ENCODE data around the gene DCDC2C. TPM values are rescaled to one million over a fixed set of nuclear protein-coding genes. Genes with fewer than 3 reads are reported as not detected.

The DCDC2C gene
- total RNA-seq, 4 donors from 2014 or later = not detected

DNA sequence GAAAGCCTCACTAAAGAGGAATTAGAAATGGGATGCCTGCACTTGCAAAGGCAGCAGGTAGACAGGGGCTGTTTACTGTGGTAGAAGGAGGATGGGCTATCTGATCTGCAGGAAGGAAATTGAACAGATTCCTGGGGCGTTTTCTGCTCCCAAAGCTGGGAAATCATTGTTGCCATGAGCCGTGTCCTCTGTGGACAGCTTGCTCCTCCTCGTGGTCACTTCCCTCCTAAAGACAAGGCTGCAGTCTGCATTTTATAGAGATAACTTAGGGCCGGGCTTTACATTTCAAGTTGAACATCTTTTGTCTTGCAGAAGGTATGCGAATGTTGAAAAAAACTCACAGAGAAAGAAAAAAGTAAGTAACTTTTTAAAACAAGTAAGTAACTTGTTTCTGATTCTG is 50.9 kb downstream of the DCDC2C start:
- no peak for DNase-seq
- Histone ChIP-seq H3K4me3 (no peak overlapping the region), H3K27me3 (no peaks in the 10 kb centered on the region), H3K36me3 (no peaks in the 10 kb centered on the region), H3K9me3 (peaks cover 0 to 3% (median 0%) of the 10 kb centered on the region in 4 donors), H3K4me1 (no peaks in the 10 kb centered on the region), H3K27ac (no peak overlapping the region)
- TF ChIP-seq POLR2A (IDR thresholded peaks at IDR 0.05) = no peak
- TF ChIP-seq, protein P1, sequence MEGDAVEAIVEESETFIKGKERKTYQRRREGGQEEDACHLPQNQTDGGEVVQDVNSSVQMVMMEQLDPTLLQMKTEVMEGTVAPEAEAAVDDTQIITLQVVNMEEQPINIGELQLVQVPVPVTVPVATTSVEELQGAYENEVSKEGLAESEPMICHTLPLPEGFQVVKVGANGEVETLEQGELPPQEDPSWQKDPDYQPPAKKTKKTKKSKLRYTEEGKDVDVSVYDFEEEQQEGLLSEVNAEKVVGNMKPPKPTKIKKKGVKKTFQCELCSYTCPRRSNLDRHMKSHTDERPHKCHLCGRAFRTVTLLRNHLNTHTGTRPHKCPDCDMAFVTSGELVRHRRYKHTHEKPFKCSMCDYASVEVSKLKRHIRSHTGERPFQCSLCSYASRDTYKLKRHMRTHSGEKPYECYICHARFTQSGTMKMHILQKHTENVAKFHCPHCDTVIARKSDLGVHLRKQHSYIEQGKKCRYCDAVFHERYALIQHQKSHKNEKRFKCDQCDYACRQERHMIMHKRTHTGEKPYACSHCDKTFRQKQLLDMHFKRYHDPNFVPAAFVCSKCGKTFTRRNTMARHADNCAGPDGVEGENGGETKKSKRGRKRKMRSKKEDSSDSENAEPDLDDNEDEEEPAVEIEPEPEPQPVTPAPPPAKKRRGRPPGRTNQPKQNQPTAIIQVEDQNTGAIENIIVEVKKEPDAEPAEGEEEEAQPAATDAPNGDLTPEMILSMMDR (IDR thresholded peaks at IDR 0.05) = no peak

GRCh38 chr2:3754795-3755194 is 51.4 kb downstream of the DCDC2C start:
- H3K36me3 ChIP-seq = no peaks in the 10 kb centered on the region
- no peaks in the 10 kb centered on the region for H3K27me3 ChIP-seq
- peaks cover 0 to 3% (median 0%) of the 10 kb centered on the region in 4 donors for H3K9me3 ChIP-seq
- H3K4me1 ChIP-seq = no peaks in the 10 kb centered on the region
- H3K27ac ChIP-seq = no peak overlapping the region
- no peak for TF ChIP-seq POLR2A (IDR thresholded peaks at IDR 0.05)
- TF ChIP-seq, protein P1 (IDR thresholded peaks at IDR 0.05) = no peak
- no peak for DNase-seq
- H3K4me3 ChIP-seq = no peak overlapping the region

DNA sequence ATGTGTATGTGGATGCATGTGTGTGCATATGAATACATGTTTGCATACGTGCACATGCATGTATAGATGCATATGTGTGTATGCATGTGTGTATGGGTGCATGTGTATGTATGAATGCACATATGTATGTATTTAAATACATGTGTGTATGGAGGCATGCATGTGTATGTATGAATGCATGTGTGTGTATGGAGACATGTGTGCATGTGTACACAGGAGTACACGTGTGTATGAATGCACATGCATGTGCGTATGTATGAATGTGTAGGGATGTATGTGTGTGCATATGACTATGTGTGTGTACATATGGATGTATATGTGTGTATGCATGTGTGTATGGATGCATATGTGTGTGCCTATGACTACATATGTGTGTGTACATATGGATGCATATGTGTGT is 51.9 kb downstream of the DCDC2C start:
- no peaks in the 10 kb centered on the region for H3K27me3 ChIP-seq
- H3K4me3 ChIP-seq = no peak overlapping the region
- no peak for TF ChIP-seq POLR2A (IDR thresholded peaks at IDR 0.05)
- TF ChIP-seq, protein P1 (IDR thresholded peaks at IDR 0.05) = no peak
- no peak for DNase-seq
- no peaks in the 10 kb centered on the region for H3K4me1 ChIP-seq
- H3K27ac ChIP-seq = no peak overlapping the region
- no peaks in the 10 kb centered on the region for H3K36me3 ChIP-seq
- peaks cover 0 to 3% (median 0%) of the 10 kb centered on the region in 4 donors for H3K9me3 ChIP-seq

- Histone ChIP-seq H3K36me3 (no peaks in the 10 kb centered on the region), H3K4me3 (no peak overlapping the region), H3K27me3 (no peaks in the 10 kb centered on the region), H3K27ac (no peak overlapping the region), H3K4me1 (no peaks in the 10 kb centered on the region), H3K9me3 (peaks cover 0 to 3% (median 0%) of the 10 kb centered on the region in 4 donors)
- no peak for DNase-seq
- TF ChIP-seq, protein P1 (IDR thresholded peaks at IDR 0.05) = no peak
- no peak for TF ChIP-seq POLR2A (IDR thresholded peaks at IDR 0.05)
Measured at GRCh38 chr2:3756306-3756705, 52.9 kb downstream of the DCDC2C start.

GRCh38 chr2:3758906-3759305 is 55.5 kb downstream of the DCDC2C start:
- Histone ChIP-seq H3K9me3 (peaks cover 0 to 7% (median 0%) of the 10 kb centered on the region in 4 donors), H3K27ac (no peak overlapping the region), H3K4me1 (no peaks in the 10 kb centered on the region), H3K36me3 (no peaks in the 10 kb centered on the region), H3K4me3 (no peak overlapping the region), H3K27me3 (no peaks in the 10 kb centered on the region)
- TF ChIP-seq, protein P1 (IDR thresholded peaks at IDR 0.05) = no peak
- no peak for TF ChIP-seq POLR2A (IDR thresholded peaks at IDR 0.05)
- no peak for DNase-seq

- TF ChIP-seq, protein P1 (IDR thresholded peaks at IDR 0.05) = no peak
- no peak for TF ChIP-seq POLR2A (IDR thresholded peaks at IDR 0.05)
- DNase-seq = no peak
Measured at GRCh38 chr2:3759331-3759730, 56.0 kb downstream of the DCDC2C start.

More at GRCh38 chr2:3759331-3759730, 56.0 kb downstream of the DCDC2C start:
- Histone ChIP-seq H3K27ac (no peak overlapping the region), H3K27me3 (no peaks in the 10 kb centered on the region), H3K4me3 (no peak overlapping the region), H3K4me1 (no peaks in the 10 kb centered on the region), H3K9me3 (peaks cover 0 to 7% (median 0%) of the 10 kb centered on the region in 4 donors), H3K36me3 (no peaks in the 10 kb centered on the region)
